Measurements from ENCODE around the gene NTM.

DNA sequence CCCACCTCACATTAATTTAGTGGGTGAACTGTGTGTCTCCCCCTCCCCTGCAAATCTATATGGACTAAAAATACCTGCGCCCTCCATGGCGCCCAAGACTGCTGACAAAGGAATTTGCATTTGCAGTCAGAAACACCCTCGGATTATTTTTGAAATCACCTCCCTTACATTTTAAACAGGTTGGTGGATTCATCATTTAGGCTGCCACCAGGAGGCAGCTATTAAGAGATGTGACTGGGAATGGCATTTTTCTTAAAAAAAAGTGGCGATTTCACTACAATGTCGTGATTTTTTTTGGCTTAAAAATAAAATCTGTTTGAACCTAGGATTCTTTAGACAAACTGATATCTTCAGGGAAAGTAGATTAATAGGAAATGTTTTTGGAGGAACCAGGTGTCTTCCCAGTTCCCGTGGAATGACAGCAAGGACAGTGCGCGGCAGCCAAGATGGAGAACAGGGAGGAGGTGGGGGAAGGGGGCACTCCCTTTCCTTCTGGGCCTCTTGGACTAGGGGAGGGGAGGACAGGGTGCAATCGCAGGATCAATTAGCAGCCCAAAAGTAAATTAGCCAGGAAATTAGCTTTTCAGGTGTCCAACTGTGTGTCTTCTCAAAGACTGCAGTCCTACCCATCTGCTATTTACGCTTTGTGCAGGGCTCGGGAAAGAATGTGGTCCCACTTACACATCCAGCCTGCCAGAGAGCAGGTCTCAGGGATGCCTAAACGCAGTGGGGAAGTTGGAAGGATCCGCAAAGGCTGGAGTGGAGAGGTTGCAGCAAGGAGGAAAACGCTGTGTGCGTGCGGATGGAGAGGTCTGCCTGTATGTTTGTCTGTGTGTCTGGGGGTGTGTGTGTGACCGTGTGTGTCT lies 496.4 kb downstream of the NTM start:
- TF ChIP-seq CTCF (IDR thresholded peaks at IDR 0.05; ENCODE audit: extremely low read depth in 1 of 2, insufficient read depth in 1 of 2, low read depth in 1 of 2, low read length in 2 of 2) (no peak), POLR2A (IDR thresholded peaks at IDR 0.05; ENCODE audit: low read depth, low read length) (no peak), POLR2AphosphoS5 (IDR thresholded peaks at IDR 0.05; ENCODE audit: insufficient read depth, low read depth, low read length) (no peak), EZH2 (IDR thresholded peaks at IDR 0.05; ENCODE audit: borderline replicate concordance, low read depth, low read length, severe bottlenecking) (no peak), JUN (IDR thresholded peaks at IDR 0.05; ENCODE audit: borderline replicate concordance, insufficient read depth, insufficient read length, low read depth) (no peak)

All from endothelial cell of umbilical vein (primary cell).